ENCODE measurements around the gene LRP1B.

Gene LRP1B

GRCh38 chr2:140929849-140930248 is 1201.0 kb downstream of the LRP1B start:
- Mint-ChIP-seq H3K27ac (no peak overlapping the region), H3K9me3 (no peaks in the 10 kb centered on the region), H3K4me1 (no peaks in the 10 kb centered on the region), H3K27me3 (no peaks in the 10 kb centered on the region), H3K36me3 (no peaks in the 10 kb centered on the region), H3K4me3 (no peak overlapping the region)
- DNase-seq (ENCODE audit: low spot score in 2 of 2), result no peak
- no peak for ATAC-seq (ENCODE audit: low read depth)

- H3K36me3 Mint-ChIP-seq, result no peaks in the 10 kb centered on the region
- no peaks in the 10 kb centered on the region for H3K4me1 Mint-ChIP-seq
- no peaks in the 10 kb centered on the region for H3K27me3 Mint-ChIP-seq
- no peak overlapping the region for H3K27ac Mint-ChIP-seq
- H3K9me3 Mint-ChIP-seq, result peaks cover 1% of the 10 kb centered on the region
- ATAC-seq (ENCODE audit: low read depth) (no peak), DNase-seq (ENCODE audit: low spot score in 2 of 2) (no peak)
- H3K4me3 Mint-ChIP-seq, result no peak overlapping the region
Measured at GRCh38 chr2:140918426-140918825, 1212.4 kb downstream of the LRP1B start.

- Mint-ChIP-seq H3K9me3 (peaks cover 1% of the 10 kb centered on the region), H3K27me3 (no peaks in the 10 kb centered on the region), H3K27ac (no peak overlapping the region), H3K36me3 (no peaks in the 10 kb centered on the region), H3K4me3 (no peak overlapping the region), H3K4me1 (no peaks in the 10 kb centered on the region)
- DNase-seq (ENCODE audit: low spot score in 2 of 2) (no peak), ATAC-seq (ENCODE audit: low read depth) (no peak)
Measured at GRCh38 chr2:140916410-140916809, 1214.4 kb downstream of the LRP1B start.

GRCh38 chr2:140910683-140911082 is 1220.1 kb downstream of the LRP1B start:
- ATAC-seq (ENCODE audit: low read depth), result no peak
- H3K27ac Mint-ChIP-seq, result no peak overlapping the region
- H3K4me3 Mint-ChIP-seq, result no peak overlapping the region
- H3K9me3 Mint-ChIP-seq, result no peaks in the 10 kb centered on the region
- DNase-seq (ENCODE audit: low spot score in 2 of 2), result no peak
- H3K4me1 Mint-ChIP-seq, result no peaks in the 10 kb centered on the region
- no peaks in the 10 kb centered on the region for H3K36me3 Mint-ChIP-seq
- no peaks in the 10 kb centered on the region for H3K27me3 Mint-ChIP-seq

- Mint-ChIP-seq H3K4me3 (no peak overlapping the region), H3K4me1 (no peaks in the 10 kb centered on the region), H3K36me3 (no peaks in the 10 kb centered on the region), H3K27ac (no peak overlapping the region), H3K27me3 (no peaks in the 10 kb centered on the region), H3K9me3 (no peaks in the 10 kb centered on the region)
- no peak for ATAC-seq (ENCODE audit: low read depth)
- no peak for DNase-seq (ENCODE audit: low spot score in 2 of 2)
Measured at GRCh38 chr2:140905083-140905781, 1225.6 kb downstream of the LRP1B start.

- Mint-ChIP-seq H3K4me3 (no peak overlapping the region), H3K27me3 (no peaks in the 10 kb centered on the region), H3K36me3 (no peaks in the 10 kb centered on the region), H3K9me3 (peaks cover 5% of the 10 kb centered on the region), H3K4me1 (no peaks in the 10 kb centered on the region), H3K27ac (no peak overlapping the region)
- no peak for ATAC-seq (ENCODE audit: low read depth)
- DNase-seq (ENCODE audit: low spot score in 2 of 2), result no peak
Measured at GRCh38 chr2:140895378-140895777, 1235.4 kb downstream of the LRP1B start.

GRCh38 chr2:140893685-140894084 is 1237.1 kb downstream of the LRP1B start:
- H3K36me3 Mint-ChIP-seq, result no peaks in the 10 kb centered on the region
- H3K27me3 Mint-ChIP-seq, result no peaks in the 10 kb centered on the region
- H3K4me1 Mint-ChIP-seq, result no peaks in the 10 kb centered on the region
- ATAC-seq (ENCODE audit: low read depth) (no peak), DNase-seq (ENCODE audit: low spot score in 2 of 2) (no peak)
- no peak overlapping the region for H3K27ac Mint-ChIP-seq
- H3K4me3 Mint-ChIP-seq, result no peak overlapping the region
- peaks cover 5% of the 10 kb centered on the region for H3K9me3 Mint-ChIP-seq

- ATAC-seq (ENCODE audit: low read depth) (no peak), DNase-seq (ENCODE audit: low spot score in 2 of 2) (no peak)
- H3K4me3 Mint-ChIP-seq, result no peak overlapping the region
- no peak overlapping the region for H3K27ac Mint-ChIP-seq
- H3K9me3 Mint-ChIP-seq, result peaks cover 5% of the 10 kb centered on the region
- H3K4me1 Mint-ChIP-seq, result no peaks in the 10 kb centered on the region
- H3K27me3 Mint-ChIP-seq, result no peaks in the 10 kb centered on the region
- H3K36me3 Mint-ChIP-seq, result no peaks in the 10 kb centered on the region
Measured at GRCh38 chr2:140892911-140893637, 1237.7 kb downstream of the LRP1B start.

- H3K4me1 Mint-ChIP-seq, result no peaks in the 10 kb centered on the region
- DNase-seq (ENCODE audit: low spot score in 2 of 2) (no peak), ATAC-seq (ENCODE audit: low read depth) (no peak)
- H3K4me3 Mint-ChIP-seq, result no peak overlapping the region
- H3K27ac Mint-ChIP-seq, result no peak overlapping the region
- H3K27me3 Mint-ChIP-seq, result no peaks in the 10 kb centered on the region
- H3K36me3 Mint-ChIP-seq, result no peaks in the 10 kb centered on the region
- peaks cover 7% of the 10 kb centered on the region for H3K9me3 Mint-ChIP-seq
Measured at GRCh38 chr2:140892436-140892835, 1238.4 kb downstream of the LRP1B start.

- H3K36me3 Mint-ChIP-seq, result no peaks in the 10 kb centered on the region
- H3K9me3 Mint-ChIP-seq, result peaks cover 7% of the 10 kb centered on the region
- H3K4me1 Mint-ChIP-seq, result no peaks in the 10 kb centered on the region
- no peak for DNase-seq (ENCODE audit: low spot score in 2 of 2)
- no peak for ATAC-seq (ENCODE audit: low read depth)
- H3K27me3 Mint-ChIP-seq, result no peaks in the 10 kb centered on the region
- H3K27ac Mint-ChIP-seq, result no peak overlapping the region
- H3K4me3 Mint-ChIP-seq, result no peak overlapping the region
Measured at GRCh38 chr2:140891614-140892212, 1239.1 kb downstream of the LRP1B start.

GRCh38 chr2:140882671-140883620 is 1247.9 kb downstream of the LRP1B start:
- H3K27me3 Mint-ChIP-seq, result no peaks in the 10 kb centered on the region
- no peak for DNase-seq (ENCODE audit: low spot score in 2 of 2)
- H3K4me1 Mint-ChIP-seq, result no peaks in the 10 kb centered on the region
- no peaks in the 10 kb centered on the region for H3K36me3 Mint-ChIP-seq
- no peak for ATAC-seq (ENCODE audit: low read depth)
- H3K27ac Mint-ChIP-seq, result no peak overlapping the region
- peaks cover 2% of the 10 kb centered on the region for H3K9me3 Mint-ChIP-seq
- no peak overlapping the region for H3K4me3 Mint-ChIP-seq

GRCh38 chr2:140880573-140880972 is 1250.2 kb downstream of the LRP1B start:
- Mint-ChIP-seq H3K27me3 (no peaks in the 10 kb centered on the region), H3K4me3 (no peak overlapping the region), H3K4me1 (no peaks in the 10 kb centered on the region), H3K9me3 (peaks cover 3% of the 10 kb centered on the region), H3K36me3 (no peaks in the 10 kb centered on the region), H3K27ac (no peak overlapping the region)
- no peak for DNase-seq (ENCODE audit: low spot score in 2 of 2)
- no peak for ATAC-seq (ENCODE audit: low read depth)

GRCh38 chr2:140876015-140876414 is 1254.8 kb downstream of the LRP1B start:
- ATAC-seq (ENCODE audit: low read depth), result no peak
- H3K4me1 Mint-ChIP-seq, result no peaks in the 10 kb centered on the region
- peaks cover 3% of the 10 kb centered on the region for H3K9me3 Mint-ChIP-seq
- no peaks in the 10 kb centered on the region for H3K27me3 Mint-ChIP-seq
- no peaks in the 10 kb centered on the region for H3K36me3 Mint-ChIP-seq
- DNase-seq (ENCODE audit: low spot score in 2 of 2), result no peak
- H3K4me3 Mint-ChIP-seq, result no peak overlapping the region
- H3K27ac Mint-ChIP-seq, result no peak overlapping the region

Measured in memory B cell (primary cell).